Activated CD8-positive, alpha-beta memory T cell treated with anti-CD3 and anti-CD28 coated beads for 24 hours (primary cell): ENCODE measurements around the gene TBXT.
"Not testable (repeated sequence)": the region's sequence is repeated elsewhere in the genome, so short reads cannot be mapped to it uniquely, and the experiment has no call there.

Experiments used
- DNase-seq: peaks from one replicate; pipeline ENCODE4 v3.0.0-alpha.2; 2020

TBXT gene

GRCh38 chr6:166167801-166168615 lies at the start of gene TBXT:
TSS of gene TBXT (minus strand) at chr6:166167851. CDS start at chr6:166167591, 260 bp downstream.
- DNase-seq = no peak

- no peak for DNase-seq
These were observed 39.6 kb upstream of the TBXT start for GRCh38 chr6:166207284-166207561.

DNA sequence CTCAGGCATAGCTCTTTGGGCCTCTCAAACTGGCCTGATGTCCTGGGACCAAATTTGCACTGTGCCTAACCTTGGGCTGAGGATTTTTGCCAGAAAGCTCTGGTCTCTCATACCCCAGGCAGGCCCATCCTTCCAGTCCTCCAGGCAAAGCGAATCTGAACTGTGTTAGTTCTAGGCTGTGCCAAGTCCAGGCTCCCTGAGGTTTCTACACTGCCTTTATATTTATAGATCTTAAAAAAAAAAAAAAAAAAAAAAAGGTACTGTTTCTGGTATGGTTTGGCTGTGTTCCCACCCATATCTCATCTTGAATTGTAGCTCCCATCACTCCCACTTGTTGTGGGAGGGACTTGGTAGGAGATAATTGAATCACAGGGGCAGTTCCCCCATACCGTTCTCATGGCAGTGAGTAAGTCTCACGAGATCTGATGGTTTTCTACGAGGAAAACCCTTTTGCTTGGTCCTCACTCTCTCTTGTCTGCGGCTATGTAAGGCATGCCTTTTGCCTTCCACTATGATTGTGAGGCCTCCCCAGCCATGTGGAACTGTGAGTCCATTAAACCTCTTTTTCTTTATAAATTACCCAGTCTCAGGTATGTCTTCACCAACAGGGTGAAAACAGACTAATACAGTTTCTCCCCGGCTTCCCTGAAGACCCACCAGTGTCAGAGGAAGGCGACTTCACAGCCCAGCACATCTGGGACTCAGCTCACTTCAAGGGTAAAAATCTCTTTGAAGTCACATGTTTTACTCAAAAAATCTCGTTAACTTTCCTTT lies 39.0 kb upstream of the TBXT start:
- DNase-seq = no peak

GRCh38 chr6:166206066-166206465 lies 38.4 kb upstream of the TBXT start:
- DNase-seq = no peak

DNA sequence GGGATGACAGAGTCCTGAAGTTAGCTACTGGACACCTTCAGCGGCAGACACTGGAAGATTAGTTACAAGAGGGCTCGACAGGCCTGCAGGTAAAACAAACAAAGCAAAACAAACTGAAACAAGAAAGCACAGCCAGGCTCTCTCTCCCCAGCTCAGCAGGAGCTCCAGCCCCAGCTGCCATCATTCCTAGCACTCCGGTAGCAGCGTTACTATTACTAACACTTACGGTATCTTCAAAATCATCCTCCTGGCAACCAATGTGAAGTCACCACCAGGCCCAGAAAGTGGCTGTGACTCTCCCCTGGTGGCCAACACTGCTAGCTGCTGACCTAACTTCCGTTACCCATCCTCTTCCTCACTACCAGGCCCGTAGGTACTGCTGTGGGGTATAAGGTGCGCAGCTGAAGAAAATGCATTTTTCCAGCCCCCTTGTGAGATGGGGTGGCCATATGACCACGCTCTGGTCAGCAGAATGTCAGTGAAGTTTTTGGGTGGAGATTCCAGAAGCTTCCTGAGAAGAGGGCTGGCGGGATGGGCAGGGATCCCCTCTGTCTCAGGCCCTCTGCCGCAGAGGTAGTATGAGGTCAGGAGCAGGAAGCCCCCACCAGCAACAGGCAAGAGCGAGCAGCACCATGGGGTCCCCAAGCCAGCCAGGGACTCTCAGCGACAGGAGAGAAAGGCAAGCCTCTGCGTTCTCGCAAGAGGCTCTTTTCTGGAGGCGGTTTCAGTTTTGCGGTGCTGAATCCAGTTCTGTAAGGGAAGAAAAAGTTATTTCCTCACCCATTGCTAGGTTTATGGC lies 37.4 kb upstream of the TBXT start:
- no peak for DNase-seq

DNA sequence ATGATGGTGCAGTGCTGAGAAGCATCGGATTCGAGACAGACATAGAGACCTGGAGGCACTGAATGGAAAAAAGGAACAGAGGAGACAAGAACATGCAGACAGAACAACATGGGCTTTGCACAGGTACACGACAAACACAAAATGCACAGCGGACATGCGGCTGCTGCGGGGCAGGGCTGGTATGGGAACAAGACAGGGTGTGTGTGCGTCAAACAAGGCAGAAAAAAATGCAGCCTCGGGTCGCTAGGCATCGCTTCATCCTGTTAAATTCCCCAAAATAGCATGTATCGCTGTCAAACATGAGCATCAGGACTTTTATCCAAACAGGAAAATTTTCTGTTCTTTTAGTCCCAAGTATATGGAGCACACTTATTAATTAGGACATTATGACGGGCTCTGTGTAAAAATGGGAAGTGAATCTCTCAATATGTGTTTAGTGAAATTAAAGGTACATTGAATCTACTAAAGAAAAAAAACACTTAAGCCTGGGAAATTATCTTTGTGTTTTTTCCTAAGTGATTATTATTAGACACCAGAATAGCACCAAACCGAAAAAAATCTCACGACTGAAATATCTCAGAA lies 36.1 kb upstream of the TBXT start:
- DNase-seq = no peak

DNA sequence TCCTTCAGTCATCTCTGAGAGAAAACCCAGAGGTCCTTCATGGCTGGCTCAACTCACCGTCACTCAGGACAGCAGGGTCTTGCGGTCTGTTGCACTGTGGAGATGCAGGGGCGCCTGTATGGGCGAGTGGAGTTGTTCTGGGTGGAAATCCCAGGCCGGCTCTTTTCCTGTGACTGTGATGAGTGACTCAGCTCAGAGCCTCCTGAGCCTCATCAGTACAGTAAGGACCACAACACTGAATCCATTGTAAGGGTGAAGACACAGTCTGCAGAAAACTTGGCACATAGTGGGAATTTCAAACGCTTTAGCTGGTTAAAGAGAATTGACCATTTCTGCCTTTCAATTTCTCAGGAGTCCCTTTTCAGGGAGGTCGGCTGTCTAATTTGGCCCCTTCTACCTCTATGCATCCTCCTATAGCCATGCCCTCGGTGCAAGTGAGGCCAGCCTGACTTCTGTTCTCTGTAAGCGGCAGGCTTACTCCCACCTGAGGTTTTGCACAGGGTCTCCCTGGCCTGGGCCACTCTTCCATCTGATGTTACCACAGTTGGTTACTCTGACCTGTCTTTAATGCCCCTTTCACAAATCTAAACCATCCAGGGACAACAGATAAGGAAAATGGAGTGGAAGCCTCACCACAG lies 35.5 kb upstream of the TBXT start:
- DNase-seq = no peak

- DNase-seq = no peak
These were observed 34.7 kb upstream of the TBXT start for GRCh38 chr6:166202321-166202733.

DNA sequence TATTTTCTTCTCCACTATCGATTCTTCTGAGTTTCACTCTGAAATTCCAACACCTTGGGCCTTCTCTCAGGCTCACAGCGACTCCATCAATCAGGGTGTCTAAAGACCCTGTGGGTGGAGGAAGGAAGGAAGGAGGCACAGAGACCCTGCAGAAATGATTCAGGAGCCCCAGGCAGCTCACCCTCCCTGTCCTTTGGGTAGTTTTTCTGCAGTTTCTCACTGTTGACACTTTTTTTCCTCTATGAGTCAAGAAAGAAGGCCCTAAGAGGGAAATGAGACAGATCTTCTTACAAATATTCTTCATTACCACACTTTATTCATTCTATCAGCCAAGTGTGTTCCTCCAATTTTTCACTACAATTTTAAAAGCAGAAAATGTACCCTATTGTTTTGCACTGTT lies 34.2 kb upstream of the TBXT start:
- no peak for DNase-seq

DNA sequence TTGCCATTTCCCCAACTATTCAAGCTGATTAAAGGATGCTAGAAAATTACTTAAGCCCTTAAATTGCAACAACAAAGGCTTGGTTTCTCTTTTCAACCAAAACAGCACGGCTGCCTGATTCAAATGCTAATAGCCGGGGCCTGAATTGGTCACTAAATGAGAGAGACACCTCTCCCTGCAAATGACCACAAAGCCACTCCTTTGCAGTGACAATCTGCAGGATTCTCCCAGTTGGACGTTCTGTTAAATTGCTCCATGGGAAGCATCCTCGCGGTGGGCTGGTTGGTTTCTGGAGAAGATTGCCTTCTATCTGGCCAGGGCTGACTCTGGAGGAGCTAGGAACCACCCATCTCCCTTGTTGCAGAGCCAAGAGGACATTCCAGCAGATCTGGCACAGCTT lies 29.7 kb upstream of the TBXT start:
- DNase-seq = no peak

DNA sequence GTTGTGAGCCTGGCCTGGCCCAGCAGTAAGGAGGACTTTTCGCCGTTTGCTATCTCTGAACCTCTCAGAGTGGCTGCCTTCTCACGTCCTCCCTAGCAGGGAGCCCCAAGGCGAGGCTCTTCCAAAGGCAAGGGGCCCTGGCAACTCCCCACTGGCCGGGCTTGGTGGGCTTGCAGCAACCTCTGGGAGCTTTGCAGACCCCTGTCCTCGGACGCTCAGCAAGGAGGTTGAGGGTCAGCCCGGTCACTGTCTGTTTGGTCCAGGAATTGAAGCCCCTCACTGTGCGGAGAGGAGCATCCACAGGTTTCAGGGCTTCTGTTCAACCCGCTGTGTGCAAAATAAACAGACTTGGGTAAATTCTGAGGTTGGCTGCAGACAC lies 28.2 kb upstream of the TBXT start:
- DNase-seq = no peak

- DNase-seq = no peak
These were observed 27.5 kb upstream of the TBXT start for GRCh38 chr6:166194914-166195859.

- DNase-seq = no peak
These were observed 24.9 kb upstream of the TBXT start for GRCh38 chr6:166192557-166192956.

DNA sequence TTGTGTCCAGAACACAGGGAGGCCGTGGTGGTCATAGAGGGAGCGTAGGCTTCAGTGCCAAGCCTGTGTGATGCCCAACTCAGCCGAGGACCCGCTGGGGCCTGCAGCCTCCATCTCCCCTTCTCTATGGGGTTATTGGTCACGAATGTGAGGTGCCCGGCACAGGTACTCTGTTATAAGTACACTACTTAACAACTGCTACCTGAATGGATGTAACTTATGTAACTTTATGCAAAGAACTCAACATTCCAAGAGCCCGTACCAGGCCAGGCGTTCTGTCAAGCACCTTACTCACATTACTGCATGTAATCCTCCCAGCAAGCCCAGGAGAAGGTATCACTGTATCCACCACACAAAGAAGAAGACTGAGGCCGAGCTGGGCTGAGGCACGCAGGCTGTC lies 24.5 kb upstream of the TBXT start:
- no peak for DNase-seq

- DNase-seq = no peak
These were observed 12.1 kb upstream of the TBXT start for GRCh38 chr6:166179704-166180103.

DNA sequence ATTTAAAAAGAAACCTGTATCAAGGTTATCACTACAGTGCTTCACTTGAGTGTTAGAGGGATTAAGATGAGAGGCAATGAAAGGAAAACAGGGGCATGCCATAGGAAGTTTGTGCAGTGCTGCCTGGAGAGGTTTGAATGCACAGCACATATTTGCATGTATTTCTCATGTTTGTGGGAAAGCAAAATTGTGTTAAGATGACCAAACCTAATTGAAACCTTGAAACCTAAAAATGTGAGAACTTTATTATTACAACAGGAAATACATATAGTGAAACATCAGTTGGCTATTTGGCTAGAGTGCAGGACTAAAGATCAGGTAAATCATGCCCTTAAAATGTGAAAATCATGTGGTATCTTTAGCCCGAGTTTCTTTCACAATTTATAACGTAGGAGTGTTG lies 8.5 kb upstream of the TBXT start:
- DNase-seq = no peak

GRCh38 chr6:166175093-166175492 lies 7.4 kb upstream of the TBXT start:
- DNase-seq = not testable (repeated sequence)

DNA sequence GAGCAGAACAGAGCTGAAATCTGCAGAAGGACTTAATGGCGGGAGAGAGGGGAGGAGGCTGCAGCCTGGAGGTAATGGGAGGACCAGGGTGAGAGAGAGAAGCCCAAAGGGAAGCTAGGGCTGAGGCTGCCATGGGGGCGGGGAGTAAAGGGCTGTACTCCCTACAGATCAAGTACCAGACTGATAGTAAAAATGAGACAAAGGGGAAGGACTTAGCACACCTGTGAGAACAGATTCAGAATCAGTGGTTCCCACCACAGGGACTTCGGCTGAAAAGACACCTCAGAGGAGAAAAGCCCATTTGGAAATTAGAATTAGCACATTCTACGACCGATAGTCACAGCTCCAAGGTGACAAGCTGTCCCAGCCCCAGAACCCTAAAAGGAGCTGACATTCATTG lies 6.4 kb upstream of the TBXT start:
- no peak for DNase-seq

GRCh38 chr6:166173281-166173951 lies 5.8 kb upstream of the TBXT start:
- DNase-seq = no peak

- no peak for DNase-seq
These were observed 4.9 kb upstream of the TBXT start for GRCh38 chr6:166172546-166172945.
